Kidney epithelial cell (primary cell): Measurements from ENCODE around the gene PEX11B. TPM values are rescaled to one million over a fixed set of nuclear protein-coding genes. Genes with fewer than 3 reads are reported as not detected.

Experiments used
- DNase-seq: peaks from one replicate; pipeline ENCODE4 v3.0.0-alpha.2; 2010; ENCODE audit warnings: low read depth
- H3K27me3 ChIP-seq: 2 replicates; pipeline ENCODE4 v1.6.0; 2011; ENCODE audit warnings: low read length; ENCODE audit not compliant: control insufficient read depth, insufficient read depth
- H3K36me3 ChIP-seq: 2 replicates; pipeline ENCODE4 v1.5.1; 2011; ENCODE audit warnings: low read length; ENCODE audit not compliant: control insufficient read depth, insufficient read depth
- H3K4me3 ChIP-seq: 2 replicates; pipeline ENCODE4 v1.5.1; 2011; ENCODE audit warnings: low read depth, mild to moderate bottlenecking, control low read depth, low read length
- CTCF ChIP-seq: IDR thresholded peaks from 2 replicates; pipeline ENCODE4 v1.5.1; 2011; ENCODE audit warnings: mild to moderate bottlenecking, moderate library complexity, low read length, control low read depth, inconsistent platforms; ENCODE audit not compliant: insufficient read depth, poor library complexity, severe bottlenecking
- total RNA-seq: library from RNA; depleted of rRNA; stranded (reverse); fragments of >200 nt; gene quantifications from 2 replicates; pipeline ENCODE4 v1.2.3, GENCODE V29; 2015

PEX11B gene
- total RNA-seq, 1 donor from 2014 or later, result 31.2 TPM

GRCh38 chr1:145906954-145907753, 11.4 kb downstream of the PEX11B start:
- no peak for DNase-seq
- H3K27me3 ChIP-seq, result no peaks in the 10 kb centered on the region
- TF ChIP-seq CTCF, result no peak
- H3K4me3 ChIP-seq, result no peak overlapping the region
- no peaks in the 10 kb centered on the region for H3K36me3 ChIP-seq

- no peaks in the 10 kb centered on the region for H3K36me3 ChIP-seq
Measured at GRCh38 chr1:145901312-145902021, 17.1 kb downstream of the PEX11B start.

GRCh38 chr1:145898756-145899155, 19.8 kb downstream of the PEX11B start:
- TF ChIP-seq CTCF, result no peak
- no peaks in the 10 kb centered on the region for H3K27me3 ChIP-seq
- no peak overlapping the region for H3K4me3 ChIP-seq
- no peaks in the 10 kb centered on the region for H3K36me3 ChIP-seq
- no peak for DNase-seq

More at GRCh38 chr1:145901312-145902021, 17.1 kb downstream of the PEX11B start:
- TF ChIP-seq CTCF, result no peak
- no peaks in the 10 kb centered on the region for H3K27me3 ChIP-seq
- H3K4me3 ChIP-seq, result no peak overlapping the region
- no peak for DNase-seq

GRCh38 chr1:145897969-145898368, 20.5 kb downstream of the PEX11B start:
- no peak for DNase-seq
- Histone ChIP-seq H3K4me3 (no peak overlapping the region), H3K36me3 (no peaks in the 10 kb centered on the region), H3K27me3 (no peaks in the 10 kb centered on the region)
- TF ChIP-seq CTCF, result no peak

- TF ChIP-seq CTCF, result no peak
- Histone ChIP-seq H3K27me3 (no peaks in the 10 kb centered on the region), H3K4me3 (no peak overlapping the region), H3K36me3 (no peaks in the 10 kb centered on the region)
- no peak for DNase-seq
Measured at GRCh38 chr1:145895471-145895870, 23.0 kb downstream of the PEX11B start.
